HepG2 (cell line): ENCODE data around the gene TEX51.

Experiments
- CTCF ChIP-seq: sonication (generic); formaldehyde crosslinking; IDR thresholded peaks from 2 replicates; pipeline ENCODE4 v1.5.0; 2020; ENCODE audit warnings: mild to moderate bottlenecking, missing genetic modification reagents, moderate library complexity
- FOSL2 ChIP-seq: sonication (generic); formaldehyde crosslinking; IDR thresholded peaks from 2 replicates; pipeline ENCODE4 v1.4.0; 2020; ENCODE audit warnings: missing genetic modification reagents
- FOXK2 ChIP-seq: fragments of 450-650 bp; IDR thresholded peaks from 2 replicates; pipeline ENCODE4 v1.6.1; 2016
- MXI1 ChIP-seq: IDR thresholded peaks from 3 replicates; pipeline ENCODE4 v1.6.1; 2012; ENCODE audit warnings: low read depth, low read length, inconsistent platforms, borderline replicate concordance
- POLR2A ChIP-seq, 2 experiments: IDR thresholded peaks; 2 replicates each; pipeline ENCODE4 v1.6.1; 2011; ENCODE audit warnings: low read depth in 2 of 2, low read length in 2 of 2, mild to moderate bottlenecking in 1 of 2, moderate library complexity in 1 of 2; ENCODE audit not compliant: insufficient read depth in 1 of 2
- RELA ChIP-seq: sonication (generic); formaldehyde crosslinking; IDR thresholded peaks from 2 replicates; pipeline ENCODE4 v1.4.0; 2020; ENCODE audit warnings: missing genetic modification reagents
- RFX5 ChIP-seq: IDR thresholded peaks from 2 replicates; pipeline ENCODE4 v1.6.1; 2011; ENCODE audit warnings: low read depth, low read length, improper control_type of control experiment
- ZNF766 ChIP-seq: sonication (generic); formaldehyde crosslinking; IDR thresholded peaks from 2 replicates; pipeline ENCODE4 v1.5.0; 2020; ENCODE audit warnings: missing genetic modification reagents, borderline replicate concordance

GRCh38 chr2:126945118-126945517 lies 46.4 kb downstream of the TEX51 start:
- no peak for TF ChIP-seq CTCF
- TF ChIP-seq ZNF766 (CRISPR knock-in tag), result no peak
- TF ChIP-seq RFX5, result no peak
- no peak for TF ChIP-seq FOXK2
- no peak for TF ChIP-seq FOSL2 (CRISPR knock-in tag)
- TF ChIP-seq RELA (CRISPR knock-in tag), result no peak
- no peak for TF ChIP-seq POLR2A (IDR thresholded peaks at IDR 0.05; ENCODE audit: insufficient read depth in 1 of 2, low read depth in 2 of 2, low read length in 2 of 2)
- no peak for TF ChIP-seq MXI1
